Gastrocnemius medialis (tissue), 4 donors: Measurements from ENCODE around the gene NAV2. TPM values are rescaled to one million over a fixed set of nuclear protein-coding genes. Genes with fewer than 3 reads are reported as not detected.

Source experiments
- ATAC-seq, 2 donors: fragments of 150-250 bp; one replicate each; pipeline ENCODE4 v1.9.1; 2016
- DNase-seq, 2 donors: peaks; one replicate each; pipeline ENCODE4 v3.0.0-alpha.2; 2019
- H3K27ac ChIP-seq, 4 donors: fragments of 200-600 bp; sonication (generic); 1 replicate in 1 of 4; 2 replicates in 3 of 4; pipeline ENCODE4 v1.5.1; 2016 to 2018; ENCODE audit warnings: mild to moderate bottlenecking in 2 of 4, moderate library complexity in 1 of 4
- H3K27me3 ChIP-seq, 3 donors: fragments of 200-600 bp; sonication (generic) in 2 of 3; 1 replicate in 1 of 3; 2 replicates in 2 of 3; pipeline versions ENCODE4 v1.5.1 to v1.6.0; 2016 to 2019; ENCODE audit warnings: mild to moderate bottlenecking in 1 of 3, moderate library complexity in 1 of 3
- H3K36me3 ChIP-seq, 2 donors: fragments of 200-600 bp; sonication (generic) in 1 of 2; one replicate each; pipeline ENCODE4 v1.5.1; 2017 to 2018
- H3K4me1 ChIP-seq, 2 donors: fragments of 200-600 bp; sonication (generic) in 1 of 2; one replicate each; pipeline ENCODE4 v1.5.1; 2016 to 2017; ENCODE audit warnings: mild to moderate bottlenecking in 2 of 2
- H3K4me3 ChIP-seq, 4 donors: fragments of 200-600 bp; sonication (generic) in 3 of 4; 1 replicate in 1 of 4; 2 replicates in 3 of 4; pipeline ENCODE4 v1.5.1; 2016 to 2019; ENCODE audit warnings: mild to moderate bottlenecking in 2 of 4
- H3K9me3 ChIP-seq, 3 donors: fragments of 200-600 bp; sonication (generic) in 2 of 3; 1 replicate in 1 of 3; 2 replicates in 2 of 3; pipeline ENCODE4 v1.5.1; 2016 to 2019
- CTCF ChIP-seq, 5 experiments: fragments of 450-650 bp in 3 of 5; fragments of 200-600 bp in 2 of 5; sonication (generic) in 2 of 5; IDR thresholded peaks in 4 of 5; conservative IDR thresholded peaks in 1 of 5; 1 replicate in 4 of 5; 2 replicates in 1 of 5; pipeline ENCODE4 v1.5.1; 2016 to 2019; ENCODE audit warnings: antibody characterized with exemption in 5 of 5, mild to moderate bottlenecking in 3 of 5, moderate library complexity in 3 of 5
- POLR2A ChIP-seq, 2 donors: fragments of 450-650 bp; IDR thresholded peaks; one replicate each; pipeline ENCODE4 v1.6.1; 2017; ENCODE audit warnings: antibody characterized with exemption in 2 of 2, mild to moderate bottlenecking in 2 of 2, moderate library complexity in 2 of 2
- in situ Hi-C, 4 donors: fragments of 200-750 bp; cut with MboI; loops; one replicate each; pipeline versions ENCODE4 v1.15.0 to v1.8.0; 2017; ENCODE audit warnings: low sequenced_read_pairs in 4 of 4
- intact Hi-C: fragments of 100-400 bp; cut with DNase I; formaldehyde crosslinking; loops from one replicate; pipeline ENCODE4 v1.15.1; 2023; ENCODE audit warnings: low total_unique reads
- total RNA-seq, 4 donors: library from RNA; depleted of rRNA; stranded (reverse); fragments of >200 nt; gene quantifications; one replicate each; pipeline versions ENCODE4 v1.1.0 to v1.2.3, GENCODE V29; 2016

The NAV2 gene
- total RNA-seq, 4 donors from 2014 or later: 3.2 to 7.7 (median 5.5) TPM

- TF ChIP-seq CTCF (IDR thresholded peaks at IDR 0.05 in 4 of 5, conservative IDR thresholded peaks at IDR 0.05 in 1 of 5) (peak; percentile 64 to 84 (median 74)), POLR2A (IDR thresholded peaks at IDR 0.05) (no peak)
- peak; percentile 19 to 59 for DNase-seq
- H3K9me3 ChIP-seq: no peaks in the 10 kb centered on the region
- H3K27me3 ChIP-seq: no peaks in the 10 kb centered on the region
- no peaks in the 10 kb centered on the region for H3K4me1 ChIP-seq
- no peaks in the 10 kb centered on the region for H3K36me3 ChIP-seq
- intact Hi-C loops (loop anchor here (1.0 to 2.0 kb wide), 3 partner anchors 89 to 339 kb away; no protein-coding TSS in a partner anchor), in situ Hi-C loops (loop anchor here (5.0 to 25.0 kb wide), 5 partner anchors 156 to 591 kb away; no protein-coding TSS in a partner anchor)
- ATAC-seq: peak; percentile 78 to 88
- no peak overlapping the region for H3K4me3 ChIP-seq
- no peak overlapping the region for H3K27ac ChIP-seq
Measured at GRCh38 chr11:19903620-19904069, 191.0 kb downstream of the NAV2 start.

DNA sequence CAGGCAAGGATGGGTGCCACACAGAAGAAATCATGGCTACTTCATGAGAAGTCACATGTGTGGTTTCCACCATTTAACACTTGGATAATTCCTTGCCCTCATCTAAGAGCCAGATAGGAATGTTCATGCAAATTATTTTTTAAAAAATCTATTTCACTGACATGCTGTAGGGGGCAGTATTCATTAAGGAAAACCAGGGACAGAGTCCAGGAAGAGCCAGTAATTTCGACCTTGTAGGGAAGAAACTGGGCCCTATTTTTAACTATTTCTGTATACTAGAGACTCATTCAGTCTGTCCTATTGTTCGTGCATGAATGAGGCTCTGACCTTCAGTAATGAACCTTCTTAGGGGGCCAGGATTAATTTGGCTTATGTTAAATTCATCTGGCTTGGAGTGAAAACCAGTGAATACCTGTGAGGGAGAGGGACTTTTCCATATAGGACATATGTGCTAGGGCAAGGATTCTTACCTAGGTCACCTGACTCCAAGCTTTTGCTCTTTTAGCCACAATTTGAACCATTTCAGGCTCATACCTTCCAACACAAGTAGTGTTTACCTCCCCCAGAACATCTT, 192.7 kb downstream of the NAV2 start:
- H3K36me3 ChIP-seq: no peaks in the 10 kb centered on the region
- TF ChIP-seq CTCF (IDR thresholded peaks at IDR 0.05 in 4 of 5, conservative IDR thresholded peaks at IDR 0.05 in 1 of 5) (peak in 3 of 5 experiments; percentile 30 to 53 (median 31)), POLR2A (IDR thresholded peaks at IDR 0.05) (no peak)
- no peak overlapping the region for H3K4me3 ChIP-seq
- DNase-seq (no peak), ATAC-seq (no peak)
- in situ Hi-C loops: loop anchor here in 2 of 4 donors (25.0 kb wide), 2 partner anchors 168 to 593 kb away; no protein-coding TSS in a partner anchor
- H3K4me1 ChIP-seq: no peaks in the 10 kb centered on the region
- no peaks in the 10 kb centered on the region for H3K27me3 ChIP-seq
- intact Hi-C loops: no loop called here
- H3K9me3 ChIP-seq: no peaks in the 10 kb centered on the region
- no peak overlapping the region for H3K27ac ChIP-seq

DNA sequence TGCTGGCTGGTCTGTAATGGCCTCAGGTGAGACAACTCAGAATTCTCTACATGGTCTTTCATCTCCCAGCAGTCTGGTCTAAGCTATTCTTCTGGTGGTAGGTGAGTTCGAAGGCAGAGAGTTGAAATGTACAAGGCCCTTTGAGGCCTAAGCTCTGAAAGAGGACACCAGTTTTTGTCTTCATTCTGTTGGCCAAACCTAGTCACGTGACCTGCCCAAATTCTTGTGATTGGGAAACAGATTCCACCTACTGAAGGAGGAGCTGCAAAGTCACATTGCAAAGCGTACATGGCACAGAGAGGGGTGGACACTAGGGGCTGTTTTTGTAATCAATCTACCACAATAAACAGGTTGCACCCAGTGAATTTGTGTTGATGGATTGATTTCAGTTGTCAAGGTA, 193.5 kb downstream of the NAV2 start:
- no peak for DNase-seq
- Histone ChIP-seq H3K36me3 (no peaks in the 10 kb centered on the region), H3K9me3 (no peaks in the 10 kb centered on the region), H3K4me3 (no peak overlapping the region), H3K4me1 (no peaks in the 10 kb centered on the region), H3K27ac (no peak overlapping the region), H3K27me3 (no peaks in the 10 kb centered on the region)
- no peak for ATAC-seq
- intact Hi-C loops: no loop called here
- no peak for TF ChIP-seq POLR2A (IDR thresholded peaks at IDR 0.05)
- TF ChIP-seq CTCF (IDR thresholded peaks at IDR 0.05 in 4 of 5, conservative IDR thresholded peaks at IDR 0.05 in 1 of 5): no peak
- in situ Hi-C loops: loop anchor here in 2 of 4 donors (25.0 kb wide), 2 partner anchors 169 to 594 kb away; no protein-coding TSS in a partner anchor

GRCh38 chr11:19907008-19907579, 194.5 kb downstream of the NAV2 start:
- Histone ChIP-seq H3K4me3 (no peak overlapping the region), H3K27me3 (no peaks in the 10 kb centered on the region), H3K4me1 (no peaks in the 10 kb centered on the region), H3K36me3 (no peaks in the 10 kb centered on the region), H3K9me3 (no peaks in the 10 kb centered on the region), H3K27ac (no peak overlapping the region)
- intact Hi-C loops: no loop called here
- TF ChIP-seq POLR2A (IDR thresholded peaks at IDR 0.05): no peak
- TF ChIP-seq CTCF (IDR thresholded peaks at IDR 0.05 in 4 of 5, conservative IDR thresholded peaks at IDR 0.05 in 1 of 5): no peak
- DNase-seq (no peak), ATAC-seq (no peak)
- in situ Hi-C loops: loop anchor here in 2 of 4 donors (25.0 kb wide), 2 partner anchors 170 to 595 kb away; no protein-coding TSS in a partner anchor
